HG03108 (cell line): Measurements from ENCODE around the gene FOXE1.

Source experiments
- ATAC-seq: cut with Tn5 transposase; IDR thresholded peaks from one replicate; pipeline ENCODE4 v1.9.1; 2021; ENCODE audit warnings: moderate library complexity; ENCODE audit not compliant: unreplicated experiment

FOXE1 gene

DNA sequence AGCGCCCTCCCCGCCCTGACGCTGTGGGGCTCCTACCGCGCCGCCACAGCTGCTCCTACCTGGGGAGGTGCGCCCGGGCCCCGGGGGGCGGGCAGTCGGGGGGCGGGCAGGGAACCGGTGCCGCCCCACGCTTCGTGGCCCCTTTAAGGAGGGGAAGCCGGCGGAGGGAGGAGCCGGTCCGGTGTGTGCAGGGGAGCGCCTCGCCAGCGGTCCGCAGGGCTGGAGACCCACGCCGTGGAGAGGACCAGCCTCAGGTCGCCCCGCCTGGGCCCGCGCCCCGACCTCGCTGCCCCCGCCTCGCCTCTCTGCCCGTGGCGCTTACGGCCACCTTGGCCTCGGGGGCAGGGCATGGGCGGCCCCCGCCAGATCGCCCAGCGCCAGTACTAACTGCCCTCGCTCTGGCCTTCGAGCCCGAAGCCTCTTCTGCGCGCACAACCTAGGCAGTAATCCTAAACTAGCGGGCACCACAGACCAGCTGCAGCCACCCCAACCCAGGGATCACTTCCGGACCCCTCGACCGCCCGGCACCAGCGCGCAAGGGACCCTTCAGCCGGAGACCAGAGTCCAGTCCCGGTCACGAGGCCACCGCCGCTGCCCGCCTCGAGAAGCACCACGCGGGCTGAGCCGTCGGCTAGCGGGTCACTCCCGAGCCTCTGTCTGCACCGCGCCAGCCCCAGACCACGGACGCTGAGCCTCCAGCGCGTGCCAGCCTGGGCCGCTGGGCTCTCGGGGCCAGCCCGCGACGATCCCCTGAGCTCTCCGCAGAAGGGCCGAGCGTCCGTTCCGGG is at the start of gene FOXE1:
Gene FOXE1, plus strand, starts transcription at position 171 of the 788 bp plus-strand sequence. CDS start 689 bp downstream, outside the sequence.
- ATAC-seq, result no peak

DNA sequence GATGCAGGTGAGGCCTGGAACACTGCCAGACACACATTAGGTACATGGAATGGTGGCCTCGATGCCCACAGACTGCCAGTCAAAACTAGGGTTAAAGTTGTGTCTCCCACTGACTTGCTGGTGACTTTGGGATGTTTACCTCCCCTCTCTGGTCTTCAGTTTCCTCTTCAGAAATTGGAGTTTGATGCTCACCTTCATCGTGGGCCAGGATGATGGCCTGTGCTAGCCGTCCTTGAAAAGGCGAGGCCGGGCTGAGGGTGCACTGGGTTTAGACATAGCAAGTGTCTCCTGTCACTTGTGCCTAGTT is 49.0 kb upstream of the FOXE1 start:
- no peak for ATAC-seq

- no peak for ATAC-seq
Observed at GRCh38 chr9:97806721-97807120, 46.3 kb upstream of the FOXE1 start.

DNA sequence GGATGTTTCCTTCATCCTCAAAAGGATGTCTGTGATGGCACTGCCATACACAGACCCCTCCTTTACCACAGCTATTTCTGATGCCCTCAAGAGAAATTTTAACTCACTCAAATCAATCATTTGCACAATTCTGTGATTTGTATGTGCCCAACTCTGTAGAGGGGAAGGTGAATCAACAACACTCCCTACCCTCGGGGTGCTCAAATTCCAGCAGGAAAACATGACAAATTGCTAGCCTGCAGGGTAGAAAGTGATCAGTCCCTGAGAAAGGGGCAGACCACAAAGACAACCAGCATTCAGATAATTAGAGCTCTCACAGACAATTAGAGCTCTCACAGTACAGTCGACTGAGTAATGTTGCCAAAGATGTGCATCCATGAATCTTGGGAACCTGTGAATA is 45.3 kb upstream of the FOXE1 start:
- ATAC-seq, result no peak

DNA sequence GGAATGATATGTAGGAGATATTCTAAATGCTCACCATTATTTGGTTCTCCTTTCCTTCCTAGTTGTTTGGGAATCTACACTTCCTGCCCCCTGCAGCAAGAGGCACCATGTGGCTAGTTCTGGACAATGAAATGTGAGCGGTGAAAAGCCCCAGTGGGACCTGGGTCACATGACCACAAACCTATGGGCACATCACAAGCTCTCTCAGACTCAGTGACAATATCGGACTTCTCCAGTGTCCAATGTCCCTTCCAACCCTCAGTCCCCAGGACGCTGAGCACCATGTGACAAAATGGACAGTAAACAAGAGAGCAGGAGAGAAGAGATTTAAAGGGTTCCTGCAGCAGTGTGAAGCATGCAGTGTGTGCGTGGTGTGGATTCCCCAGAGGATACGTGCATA is 44.6 kb upstream of the FOXE1 start:
- ATAC-seq, result no peak

DNA sequence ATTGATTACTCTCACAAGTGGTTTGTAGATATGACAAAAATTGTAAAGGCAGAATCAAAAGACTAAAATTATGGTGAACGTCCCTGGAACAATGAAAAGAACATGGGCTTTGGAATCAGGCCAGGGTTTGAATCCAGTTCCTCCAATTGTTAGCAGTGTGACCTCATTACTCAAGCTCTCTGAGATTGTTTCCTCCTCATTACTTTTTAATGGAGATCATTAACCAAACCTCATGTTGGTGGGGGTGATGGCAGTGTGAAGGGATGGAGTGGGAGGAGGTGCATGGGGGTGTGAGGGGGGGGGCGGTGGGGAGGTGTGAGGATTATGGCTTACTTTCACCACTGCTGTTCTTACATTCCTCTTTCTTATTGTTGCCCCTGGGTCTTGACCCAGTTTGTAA is 44.1 kb upstream of the FOXE1 start:
- ATAC-seq, result no peak

- no peak for ATAC-seq
Observed at GRCh38 chr9:97809666-97810344, 43.2 kb upstream of the FOXE1 start.

GRCh38 chr9:97811533-97812246 is 41.3 kb upstream of the FOXE1 start:
- no peak for ATAC-seq

DNA sequence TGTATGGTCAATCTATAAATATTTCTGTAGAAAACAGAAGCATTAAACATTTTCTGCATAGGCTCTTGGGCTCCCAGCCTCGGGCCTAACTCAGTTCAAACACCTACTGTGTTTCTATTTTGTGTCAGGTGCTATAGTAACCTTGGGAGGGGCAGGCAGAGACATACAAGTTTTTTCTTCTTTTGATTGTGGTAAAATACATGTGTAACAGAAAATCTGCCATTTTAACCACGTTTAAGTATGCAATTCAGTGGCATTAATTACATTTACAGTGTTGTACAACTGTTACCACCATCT is 40.8 kb upstream of the FOXE1 start:
- no peak for ATAC-seq

DNA sequence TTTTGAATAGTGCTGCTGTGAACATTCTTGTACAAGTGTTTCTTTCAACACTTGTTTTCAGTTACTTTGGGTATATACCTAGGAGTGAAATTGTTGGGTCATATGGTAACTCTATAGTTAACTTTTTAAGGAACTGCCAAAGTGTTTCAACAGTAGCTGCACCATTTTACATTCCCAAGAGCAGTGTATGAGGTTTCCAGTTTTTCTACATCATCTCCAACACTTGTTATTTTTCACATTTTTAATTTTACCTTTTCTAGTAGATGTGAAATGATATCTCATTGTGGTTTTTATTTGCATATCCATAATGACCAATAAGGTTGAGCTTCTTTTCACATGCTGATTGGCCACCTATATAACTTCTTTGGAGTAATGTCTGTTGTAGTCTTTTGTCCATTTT is 40.0 kb upstream of the FOXE1 start:
- no peak for ATAC-seq

GRCh38 chr9:97819735-97820134 is 33.3 kb upstream of the FOXE1 start:
- no peak for ATAC-seq

GRCh38 chr9:97820373-97820772 is 32.7 kb upstream of the FOXE1 start:
- no peak for ATAC-seq

GRCh38 chr9:97830884-97831829 is 21.9 kb upstream of the FOXE1 start:
- ATAC-seq, result no peak

- no peak for ATAC-seq
Observed at GRCh38 chr9:97831843-97832636, 21.0 kb upstream of the FOXE1 start.

GRCh38 chr9:97840521-97840920 is 12.5 kb upstream of the FOXE1 start:
- ATAC-seq, result no peak

GRCh38 chr9:97842960-97843359 is 10.1 kb upstream of the FOXE1 start:
- no peak for ATAC-seq

DNA sequence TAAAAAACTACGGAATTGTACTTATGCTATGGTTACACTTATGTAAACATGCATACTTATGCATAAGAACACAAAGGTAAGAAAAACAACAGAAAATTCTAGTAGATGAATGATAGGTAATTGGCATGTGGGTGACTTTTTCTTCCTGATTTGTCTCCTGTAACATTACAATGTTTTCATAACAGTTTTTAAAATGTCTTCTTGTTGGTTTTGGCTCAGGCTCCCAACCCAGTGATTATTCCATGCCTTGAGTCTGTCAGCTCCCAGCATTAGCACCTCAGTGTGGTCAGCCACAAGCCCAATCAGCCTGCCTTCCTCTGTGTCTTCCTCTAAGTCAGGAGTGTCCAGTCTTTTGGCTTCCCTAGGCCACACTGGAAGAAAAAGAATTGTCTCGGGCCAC is 7.9 kb upstream of the FOXE1 start:
- no peak for ATAC-seq

GRCh38 chr9:97845763-97846162 is 7.3 kb upstream of the FOXE1 start:
- no peak for ATAC-seq

GRCh38 chr9:97846347-97846746 is 6.7 kb upstream of the FOXE1 start:
- no peak for ATAC-seq

DNA sequence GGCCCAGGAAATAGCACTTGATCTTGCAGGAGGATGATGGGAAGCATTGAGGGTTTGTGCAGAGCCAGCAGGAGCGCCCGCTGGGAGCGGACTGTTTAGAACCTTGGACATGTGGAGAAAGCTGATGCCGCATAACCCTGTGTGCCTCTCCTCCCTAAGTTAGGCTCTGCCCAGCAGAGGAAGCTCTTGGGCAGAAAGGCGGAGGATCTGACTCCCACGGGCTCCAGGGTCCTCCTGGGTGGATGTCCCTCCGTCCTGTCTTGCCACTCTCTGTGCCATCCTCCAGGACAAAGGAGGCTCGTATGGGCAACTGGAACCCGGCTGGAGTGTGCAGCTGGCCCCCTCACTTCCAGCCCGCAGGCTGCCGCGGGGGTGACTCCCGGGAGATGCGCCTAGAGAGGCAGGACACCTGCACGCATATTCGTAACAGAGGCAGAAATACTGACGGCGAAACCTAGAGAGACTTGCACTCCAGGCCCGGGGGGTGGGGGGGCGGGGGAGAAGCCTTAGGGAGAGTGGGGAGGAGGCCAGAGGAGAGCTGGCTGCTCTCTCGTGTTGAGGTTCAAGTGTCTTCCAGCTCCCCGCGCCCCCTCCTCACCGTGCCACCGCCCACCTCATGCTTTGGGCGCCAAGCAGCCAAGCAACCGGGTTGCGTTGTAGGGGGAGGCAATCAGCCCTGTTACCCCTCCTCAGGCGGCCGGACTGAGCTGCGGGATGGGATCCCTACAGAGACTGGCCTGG is 5.4 kb upstream of the FOXE1 start:
- no peak for ATAC-seq
